Neural cell (in vitro differentiated cells): ENCODE results near the gene CROCC2. TPM values are rescaled to one million over a fixed set of nuclear protein-coding genes. Genes with fewer than 3 reads are reported as not detected.

Experiments used
- H2AFZ ChIP-seq: fragments of 200-600, 300-800 bp; sonication (generic), shearing (Covaris generic); 2 replicates; pipeline ENCODE4 v1.6.0; 2014; ENCODE audit warnings: low read depth, mild to moderate bottlenecking, antibody characterized with exemption, low read length, moderate library complexity
- H3F3A ChIP-seq: fragments of 200-600 bp; shearing (Covaris generic); 2 replicates; pipeline ENCODE4 v1.6.1; 2016; ENCODE audit warnings: mild to moderate bottlenecking, moderate library complexity, mixed read lengths, antibody characterized with exemption, low read length; ENCODE audit not compliant: insufficient read depth, poor library complexity, severe bottlenecking
- H3K27ac ChIP-seq: fragments of 200-600, 300-800 bp; sonication (generic), shearing (Covaris generic); 2 replicates; pipeline ENCODE4 v1.5.1; 2014; ENCODE audit warnings: mild to moderate bottlenecking, low read length, moderate library complexity
- H3K27me3 ChIP-seq: fragments of 300-800, 200-600 bp; sonication (generic), shearing (Covaris generic); 2 replicates; pipeline ENCODE4 v1.6.0; 2014; ENCODE audit warnings: mild to moderate bottlenecking, low read depth, low read length, moderate library complexity; ENCODE audit not compliant: insufficient read depth
- H3K36me3 ChIP-seq: fragments of 300-800, 200-600 bp; sonication (generic), shearing (Covaris generic); 2 replicates; pipeline ENCODE4 v1.5.1; 2014; ENCODE audit warnings: mild to moderate bottlenecking, antibody characterized with exemption, low read length, moderate library complexity; ENCODE audit not compliant: insufficient read depth
- H3K4me2 ChIP-seq: fragments of 300-800, 200-600 bp; sonication (generic), shearing (Covaris generic); 2 replicates; pipeline ENCODE4 v1.6.0; 2014; ENCODE audit warnings: mild to moderate bottlenecking, low read length
- H3K4me3 ChIP-seq: fragments of 300-800, 200-600 bp; sonication (generic), shearing (Covaris generic); 2 replicates; pipeline ENCODE4 v1.5.1; 2014; ENCODE audit warnings: mild to moderate bottlenecking, low read length, moderate library complexity
- H3K79me2 ChIP-seq: fragments of 200-600 bp; shearing (Covaris generic); replicated peaks from 2 replicates; pipeline ENCODE4 v1.6.0; 2014; ENCODE audit warnings: mild to moderate bottlenecking, low read length, moderate library complexity; ENCODE audit not compliant: insufficient read depth
- H3K9ac ChIP-seq: fragments of 300-800, 200-600 bp; sonication (generic), shearing (Covaris generic); 2 replicates; pipeline ENCODE4 v1.6.1; 2016; ENCODE audit warnings: mild to moderate bottlenecking, low read length, mixed read lengths
- H3K9me2 ChIP-seq: fragments of 200-600 bp; shearing (Covaris generic); 2 replicates; pipeline ENCODE4 v1.6.1; 2016; ENCODE audit warnings: mild to moderate bottlenecking, low read length, mixed read lengths; ENCODE audit not compliant: insufficient read depth
- H3K9me3 ChIP-seq: fragments of 200-600, 300-800 bp; sonication (generic), shearing (Covaris generic); 2 replicates; pipeline ENCODE4 v1.6.1; 2016; ENCODE audit warnings: mild to moderate bottlenecking, mixed run types, low read length, moderate library complexity, mixed read lengths
- H4K20me1 ChIP-seq: fragments of 200-600 bp; shearing (Covaris generic); 2 replicates; pipeline ENCODE4 v1.6.1; 2016; ENCODE audit warnings: mild to moderate bottlenecking, mixed run types; ENCODE audit not compliant: insufficient read depth
- EP300 ChIP-seq: fragments of 450-650 bp; conservative IDR thresholded peaks from 2 replicates; pipeline ENCODE4 v1.6.1; 2014; ENCODE audit warnings: antibody characterized with exemption, mild to moderate bottlenecking, moderate library complexity; ENCODE audit not compliant: poor library complexity, severe bottlenecking
- EZH2 ChIP-seq: fragments of 200-600, 300-800 bp; shearing (Covaris generic), sonication (generic); IDR thresholded peaks from 2 replicates; pipeline ENCODE4 v1.6.1; 2014; ENCODE audit warnings: antibody characterized with exemption, low read length, borderline replicate concordance, mild to moderate bottlenecking; ENCODE audit not compliant: insufficient read depth, poor library complexity, severe bottlenecking
- MXI1 ChIP-seq: fragments of 450-650 bp; conservative IDR thresholded peaks from 2 replicates; pipeline ENCODE4 v1.6.1; 2014; ENCODE audit warnings: antibody characterized with exemption, mild to moderate bottlenecking; ENCODE audit not compliant: poor library complexity, severe bottlenecking
- POLR2AphosphoS5 ChIP-seq: IDR thresholded peaks from 2 replicates; pipeline ENCODE4 v1.6.1; 2012
- RAD21 ChIP-seq: fragments of 450-650 bp; conservative IDR thresholded peaks from 2 replicates; pipeline ENCODE4 v1.6.1; 2014; ENCODE audit warnings: antibody characterized with exemption, mild to moderate bottlenecking, moderate library complexity
- SMC3 ChIP-seq: fragments of 450-650 bp; conservative IDR thresholded peaks from 2 replicates; pipeline ENCODE4 v1.6.1; 2014; ENCODE audit warnings: antibody characterized with exemption, mild to moderate bottlenecking, moderate library complexity; ENCODE audit not compliant: poor library complexity
- TAF1 ChIP-seq: IDR thresholded peaks from 2 replicates; pipeline ENCODE4 v1.6.1; 2012; ENCODE audit warnings: low read depth
- polyA plus RNA-seq: library from polyadenylated mRNA; depleted of rRNA; stranded (reverse); fragments of >200 nt; gene quantifications from 2 replicates; pipeline ENCODE4 v1.2.3, GENCODE V29; 2014
- TF ChIP-seq, protein P1 (sequence below): IDR thresholded peaks from 2 replicates; pipeline ENCODE4 v1.6.1; 2012; ENCODE audit warnings: borderline replicate concordance
- TF ChIP-seq, protein P2 (sequence below): fragments of 450-650 bp; IDR thresholded peaks from 2 replicates; pipeline ENCODE4 v1.5.1; 2014; ENCODE audit warnings: antibody characterized with exemption, mild to moderate bottlenecking, moderate library complexity; ENCODE audit not compliant: poor library complexity, severe bottlenecking

The CROCC2 gene
- polyA plus RNA-seq, 1 donor from 2014 or later = 0.09 TPM

DNA sequence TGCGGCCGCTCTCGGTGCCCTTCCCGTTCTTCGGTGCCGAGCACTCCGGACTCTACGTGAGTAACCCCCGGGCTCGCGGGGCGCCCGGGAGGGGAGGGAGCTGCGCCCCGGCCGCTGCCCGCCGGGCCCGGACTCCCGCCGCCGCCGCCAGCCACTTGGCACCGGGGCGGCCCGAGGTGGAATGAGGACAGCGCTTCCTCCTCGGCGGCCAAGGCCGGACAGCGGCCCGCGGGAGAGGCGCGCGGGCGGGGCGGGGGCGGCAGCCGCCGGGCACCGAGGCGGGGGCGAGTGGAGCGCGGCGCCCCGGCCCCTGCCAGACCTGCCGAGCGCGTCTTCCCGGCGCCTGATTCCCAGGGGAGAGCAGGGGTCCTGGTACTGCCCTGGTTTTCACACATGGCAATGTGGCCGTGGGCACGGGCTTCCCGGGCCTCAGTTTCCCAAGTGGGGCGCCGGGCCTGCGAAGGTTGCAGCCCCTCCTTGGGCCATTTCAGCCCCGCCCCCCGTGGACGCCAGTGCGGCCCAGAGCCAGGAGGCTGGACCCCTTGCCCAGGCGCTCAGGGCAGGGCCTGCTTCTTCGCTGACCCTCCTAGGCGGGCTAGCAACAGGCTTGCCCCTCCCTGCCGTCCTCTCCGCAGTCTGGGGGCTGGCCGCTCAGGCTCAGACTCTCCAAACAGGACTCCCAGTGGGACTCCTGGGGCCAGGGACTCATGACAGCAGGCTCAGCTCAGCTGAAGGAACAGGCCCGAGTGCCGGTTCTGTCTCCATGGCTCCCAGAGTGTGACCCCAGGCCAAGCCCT is 93.1 kb downstream of the CROCC2 start:
- no peaks in the 10 kb centered on the region for H4K20me1 ChIP-seq
- peaks cover 43% of the 10 kb centered on the region for H3K27me3 ChIP-seq
- H3F3A ChIP-seq = no peaks in the 10 kb centered on the region
- no peaks in the 10 kb centered on the region for H3K36me3 ChIP-seq
- no peak overlapping the region for H2AFZ ChIP-seq
- H3K9me3 ChIP-seq = peaks cover 5% of the 10 kb centered on the region
- H3K4me2 ChIP-seq = no peak overlapping the region
- TF ChIP-seq RAD21 (no peak), SMC3 (no peak), POLR2AphosphoS5 (no peak), EZH2 (no peak), MXI1 (no peak), TAF1 (no peak)
- TF ChIP-seq, protein P1, sequence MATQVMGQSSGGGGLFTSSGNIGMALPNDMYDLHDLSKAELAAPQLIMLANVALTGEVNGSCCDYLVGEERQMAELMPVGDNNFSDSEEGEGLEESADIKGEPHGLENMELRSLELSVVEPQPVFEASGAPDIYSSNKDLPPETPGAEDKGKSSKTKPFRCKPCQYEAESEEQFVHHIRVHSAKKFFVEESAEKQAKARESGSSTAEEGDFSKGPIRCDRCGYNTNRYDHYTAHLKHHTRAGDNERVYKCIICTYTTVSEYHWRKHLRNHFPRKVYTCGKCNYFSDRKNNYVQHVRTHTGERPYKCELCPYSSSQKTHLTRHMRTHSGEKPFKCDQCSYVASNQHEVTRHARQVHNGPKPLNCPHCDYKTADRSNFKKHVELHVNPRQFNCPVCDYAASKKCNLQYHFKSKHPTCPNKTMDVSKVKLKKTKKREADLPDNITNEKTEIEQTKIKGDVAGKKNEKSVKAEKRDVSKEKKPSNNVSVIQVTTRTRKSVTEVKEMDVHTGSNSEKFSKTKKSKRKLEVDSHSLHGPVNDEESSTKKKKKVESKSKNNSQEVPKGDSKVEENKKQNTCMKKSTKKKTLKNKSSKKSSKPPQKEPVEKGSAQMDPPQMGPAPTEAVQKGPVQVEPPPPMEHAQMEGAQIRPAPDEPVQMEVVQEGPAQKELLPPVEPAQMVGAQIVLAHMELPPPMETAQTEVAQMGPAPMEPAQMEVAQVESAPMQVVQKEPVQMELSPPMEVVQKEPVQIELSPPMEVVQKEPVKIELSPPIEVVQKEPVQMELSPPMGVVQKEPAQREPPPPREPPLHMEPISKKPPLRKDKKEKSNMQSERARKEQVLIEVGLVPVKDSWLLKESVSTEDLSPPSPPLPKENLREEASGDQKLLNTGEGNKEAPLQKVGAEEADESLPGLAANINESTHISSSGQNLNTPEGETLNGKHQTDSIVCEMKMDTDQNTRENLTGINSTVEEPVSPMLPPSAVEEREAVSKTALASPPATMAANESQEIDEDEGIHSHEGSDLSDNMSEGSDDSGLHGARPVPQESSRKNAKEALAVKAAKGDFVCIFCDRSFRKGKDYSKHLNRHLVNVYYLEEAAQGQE = no peak
- H3K4me3 ChIP-seq = no peak overlapping the region
- no peak overlapping the region for H3K9ac ChIP-seq
- H3K79me2 ChIP-seq = no peaks in the 10 kb centered on the region
- no peak overlapping the region for H3K27ac ChIP-seq
- H3K9me2 ChIP-seq = no peaks in the 10 kb centered on the region

DNA sequence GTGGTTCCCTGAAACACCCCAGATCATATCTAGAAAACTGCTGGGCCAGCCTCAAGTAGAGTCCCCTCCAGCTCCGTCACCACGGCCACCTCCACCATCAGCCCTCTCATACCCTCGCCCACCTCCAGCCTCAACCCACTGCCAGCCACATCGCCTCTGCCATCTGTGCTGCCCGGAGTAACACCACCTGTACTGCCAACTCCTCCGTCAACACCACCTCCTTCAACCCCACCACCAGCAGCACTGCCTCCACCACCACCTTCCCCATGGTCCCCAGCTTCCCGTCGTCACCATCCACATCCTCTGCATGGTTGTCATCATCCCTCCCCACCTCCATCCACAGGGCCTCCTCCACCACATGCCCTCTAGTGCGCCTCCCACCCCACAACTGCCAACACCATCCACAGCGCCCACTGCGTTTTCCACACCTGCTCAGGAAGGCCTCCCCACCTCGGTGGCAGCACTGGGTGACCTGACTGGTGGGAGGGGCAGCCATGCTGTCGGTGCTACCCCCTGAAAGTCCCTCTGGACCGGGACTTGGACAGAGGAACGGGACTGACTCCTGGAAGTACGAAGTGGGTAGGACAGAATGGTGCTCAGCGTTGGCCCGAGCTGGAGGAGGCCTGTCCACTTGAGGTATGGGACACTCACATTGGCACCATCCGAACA is 93.9 kb downstream of the CROCC2 start:
- Histone ChIP-seq H3K9ac (no peak overlapping the region), H3K9me3 (peaks cover 5% of the 10 kb centered on the region), H3K79me2 (no peaks in the 10 kb centered on the region), H3K9me2 (no peaks in the 10 kb centered on the region), H3K4me2 (no peak overlapping the region), H3K27ac (no peak overlapping the region), H3K27me3 (peaks cover 43% of the 10 kb centered on the region), H3F3A (no peaks in the 10 kb centered on the region), H2AFZ (no peak overlapping the region), H4K20me1 (no peaks in the 10 kb centered on the region), H3K4me3 (no peak overlapping the region), H3K36me3 (no peaks in the 10 kb centered on the region)
- TF ChIP-seq, protein P2, sequence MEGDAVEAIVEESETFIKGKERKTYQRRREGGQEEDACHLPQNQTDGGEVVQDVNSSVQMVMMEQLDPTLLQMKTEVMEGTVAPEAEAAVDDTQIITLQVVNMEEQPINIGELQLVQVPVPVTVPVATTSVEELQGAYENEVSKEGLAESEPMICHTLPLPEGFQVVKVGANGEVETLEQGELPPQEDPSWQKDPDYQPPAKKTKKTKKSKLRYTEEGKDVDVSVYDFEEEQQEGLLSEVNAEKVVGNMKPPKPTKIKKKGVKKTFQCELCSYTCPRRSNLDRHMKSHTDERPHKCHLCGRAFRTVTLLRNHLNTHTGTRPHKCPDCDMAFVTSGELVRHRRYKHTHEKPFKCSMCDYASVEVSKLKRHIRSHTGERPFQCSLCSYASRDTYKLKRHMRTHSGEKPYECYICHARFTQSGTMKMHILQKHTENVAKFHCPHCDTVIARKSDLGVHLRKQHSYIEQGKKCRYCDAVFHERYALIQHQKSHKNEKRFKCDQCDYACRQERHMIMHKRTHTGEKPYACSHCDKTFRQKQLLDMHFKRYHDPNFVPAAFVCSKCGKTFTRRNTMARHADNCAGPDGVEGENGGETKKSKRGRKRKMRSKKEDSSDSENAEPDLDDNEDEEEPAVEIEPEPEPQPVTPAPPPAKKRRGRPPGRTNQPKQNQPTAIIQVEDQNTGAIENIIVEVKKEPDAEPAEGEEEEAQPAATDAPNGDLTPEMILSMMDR = no peak
- TF ChIP-seq SMC3 = no peak
- TF ChIP-seq, protein P1 = no peak
- no peak for TF ChIP-seq MXI1
- no peak for TF ChIP-seq RAD21
- TF ChIP-seq EP300 = no peak
- no peak for TF ChIP-seq TAF1
- TF ChIP-seq EZH2 = no peak
- no peak for TF ChIP-seq POLR2AphosphoS5
